HG03060 (cell line): ENCODE data around the gene ATP1A1.
A peak's percentile ranks its signal among the peaks of the same experiment; 100 is the strongest.

ENCODE experiments used
- ATAC-seq: cut with Tn5 transposase; IDR thresholded peaks from one replicate; pipeline ENCODE4 v1.9.1; 2021; ENCODE audit warnings: low read depth, moderate number of reproducible peaks; ENCODE audit not compliant: unreplicated experiment

The ATP1A1 gene

DNA sequence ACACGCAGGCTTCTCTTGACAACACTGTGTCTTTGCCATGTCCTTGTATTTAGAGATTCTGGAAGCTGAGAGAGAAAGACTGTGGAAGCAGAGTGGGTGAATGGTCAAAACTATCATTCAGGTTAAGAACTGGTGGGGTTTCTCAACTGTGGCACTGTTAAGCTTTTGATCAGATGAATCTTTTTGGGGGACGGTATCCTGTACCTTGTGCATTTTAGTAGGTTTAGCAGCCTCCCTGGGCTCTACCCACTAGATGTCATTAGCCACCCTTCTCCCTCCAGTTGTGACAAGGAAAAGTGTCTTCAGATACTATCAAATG lies 39.4 kb downstream of the ATP1A1 start:
- ATAC-seq: no peak

DNA sequence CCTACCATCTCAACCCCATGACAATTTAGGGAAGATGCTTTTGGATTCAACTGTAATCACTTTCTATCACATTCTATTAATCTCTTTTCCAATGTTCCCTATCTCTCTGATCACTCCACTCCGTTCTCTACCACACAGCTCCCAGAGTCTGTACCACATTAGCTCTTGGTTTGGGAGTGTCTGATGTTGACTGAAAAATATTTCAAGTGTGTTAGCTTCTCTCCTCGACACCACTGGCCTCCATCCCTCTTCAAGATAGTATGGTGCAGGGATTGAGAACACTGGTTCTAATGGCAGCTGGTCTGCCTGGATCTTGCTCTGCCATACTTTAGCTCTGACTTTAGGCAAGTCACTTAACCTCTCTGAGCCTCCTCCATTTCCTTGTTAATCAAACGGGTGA lies 39.9 kb downstream of the ATP1A1 start:
- ATAC-seq: no peak

DNA sequence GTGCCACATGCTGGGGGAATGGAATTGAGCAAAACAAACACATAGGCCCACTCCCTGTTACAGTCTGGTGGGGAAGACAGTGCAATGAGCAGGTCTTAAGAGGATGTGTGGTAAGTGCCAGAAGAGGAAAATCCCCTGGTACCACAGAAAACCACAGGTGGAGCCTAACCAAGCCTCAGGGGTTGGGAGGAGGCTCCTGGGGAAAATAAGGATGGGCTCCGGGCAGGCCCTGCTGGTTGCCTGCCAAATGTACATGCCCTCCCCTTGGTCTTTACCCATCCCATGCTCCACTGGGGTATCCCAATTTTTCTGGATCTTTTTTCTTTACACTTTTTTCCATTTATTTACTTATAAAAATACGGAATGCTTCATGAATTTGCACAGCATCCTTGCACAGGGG lies 40.4 kb downstream of the ATP1A1 start:
- no peak for ATAC-seq

DNA sequence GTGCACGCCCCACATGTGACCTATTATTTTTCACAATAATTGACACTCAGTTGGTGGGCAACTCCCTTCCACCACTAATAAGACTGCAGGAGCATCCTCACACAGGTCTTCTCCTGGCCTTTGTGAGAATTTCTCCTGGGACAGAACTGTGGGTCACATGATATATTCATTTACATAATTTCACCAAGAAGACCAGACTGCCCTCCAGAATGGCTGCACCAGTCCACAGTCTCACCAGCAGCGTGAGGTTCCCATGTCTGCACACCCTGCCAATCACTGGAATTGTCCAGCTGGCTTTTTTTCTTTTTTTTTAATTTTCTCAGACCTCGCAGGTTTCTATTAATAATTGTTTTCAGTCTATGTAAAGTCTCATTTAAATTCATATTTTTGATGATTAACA lies 41.3 kb downstream of the ATP1A1 start:
- ATAC-seq: no peak

DNA sequence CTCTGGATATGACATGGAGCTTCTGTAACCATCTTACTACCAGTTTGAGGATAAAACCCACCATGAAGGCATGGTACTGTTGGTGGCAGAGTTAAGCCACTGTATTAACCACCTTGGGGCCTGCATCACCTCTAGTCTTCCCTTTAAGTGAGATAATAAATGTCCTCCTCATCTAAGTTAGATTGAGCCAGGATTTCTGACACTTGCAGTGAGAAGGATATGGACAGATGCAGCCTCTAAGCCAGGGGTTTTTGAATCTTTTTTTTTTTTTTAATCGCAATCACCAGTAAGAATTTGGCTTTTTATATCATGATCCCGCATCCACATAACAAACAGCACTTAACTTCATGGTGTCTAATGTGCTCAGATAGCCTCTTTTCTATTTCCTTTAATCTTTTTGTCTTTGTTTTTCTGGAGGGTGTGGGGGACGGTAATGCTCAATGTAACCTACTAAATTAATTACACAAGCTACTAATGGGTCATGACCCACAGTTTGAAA lies 42.2 kb downstream of the ATP1A1 start:
- ATAC-seq: no peak

DNA sequence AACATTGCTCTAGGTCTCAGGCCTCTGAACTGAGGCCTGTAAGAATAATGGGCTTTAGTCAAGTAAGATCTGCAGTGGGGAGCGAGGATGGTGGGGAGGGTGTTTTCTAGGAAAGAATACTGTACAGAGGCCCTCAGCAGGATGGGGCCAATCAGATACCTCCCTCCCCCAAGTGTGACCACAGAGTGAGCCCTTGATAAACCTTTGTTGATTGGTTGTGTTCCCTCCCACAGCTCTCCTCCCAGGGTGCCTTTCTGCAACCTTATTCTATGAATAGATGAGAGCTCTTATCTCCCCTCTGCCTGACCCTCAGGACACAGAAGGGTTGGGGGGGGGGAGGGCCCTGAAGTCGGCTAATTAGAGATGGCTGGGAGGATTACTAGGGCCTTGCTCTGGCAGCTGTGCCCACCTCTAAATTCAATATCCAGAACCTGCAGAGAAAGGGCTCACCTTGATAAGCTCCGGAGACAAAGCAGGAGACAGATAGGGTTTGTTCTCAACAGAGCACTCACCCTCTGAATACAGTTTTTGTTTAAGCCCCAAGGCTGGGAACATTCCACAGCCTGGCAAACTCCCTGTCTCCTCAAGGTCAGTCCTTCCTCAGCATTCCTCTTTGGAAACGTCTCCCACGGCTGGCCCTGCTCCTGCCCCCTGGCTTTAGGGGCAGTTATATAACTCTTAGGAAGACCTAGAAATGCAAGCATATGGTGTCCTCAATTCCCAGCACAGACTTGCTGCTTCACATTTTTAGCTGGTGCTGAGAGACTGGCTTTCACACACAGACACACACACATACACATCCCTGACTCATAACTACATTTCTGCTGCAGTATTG lies 42.9 kb downstream of the ATP1A1 start:
- no peak for ATAC-seq

DNA sequence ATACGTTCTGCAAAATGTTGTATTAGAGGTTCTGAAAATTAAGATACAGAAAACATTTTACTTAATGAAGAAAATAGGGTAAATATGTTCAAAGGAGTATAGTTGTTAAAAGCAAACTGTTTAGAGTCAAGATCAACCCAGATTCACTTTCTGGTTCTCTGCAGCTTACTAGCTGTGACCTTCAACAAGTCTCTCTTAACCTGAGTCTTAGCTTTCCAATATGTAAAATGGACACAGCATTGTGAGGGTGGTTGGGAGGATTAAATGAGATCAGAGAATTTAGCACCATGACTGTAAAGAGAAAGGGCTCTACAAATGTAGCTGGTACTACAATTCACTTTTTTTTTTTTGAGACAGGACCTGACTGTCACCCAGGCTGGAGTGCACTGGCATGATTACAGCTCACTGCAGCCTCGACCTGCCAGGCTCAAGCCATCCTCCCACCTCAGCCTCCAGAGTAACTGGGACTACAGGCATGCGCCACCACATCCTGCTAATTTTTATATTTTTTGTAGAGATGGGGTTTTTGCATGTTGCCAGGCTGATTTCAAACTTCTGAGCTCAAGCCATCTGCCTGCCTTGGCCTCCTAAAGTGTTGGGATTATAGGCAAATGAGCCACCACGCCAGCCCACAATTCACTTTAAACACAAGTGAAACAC lies 43.9 kb downstream of the ATP1A1 start:
- ATAC-seq: no peak

DNA sequence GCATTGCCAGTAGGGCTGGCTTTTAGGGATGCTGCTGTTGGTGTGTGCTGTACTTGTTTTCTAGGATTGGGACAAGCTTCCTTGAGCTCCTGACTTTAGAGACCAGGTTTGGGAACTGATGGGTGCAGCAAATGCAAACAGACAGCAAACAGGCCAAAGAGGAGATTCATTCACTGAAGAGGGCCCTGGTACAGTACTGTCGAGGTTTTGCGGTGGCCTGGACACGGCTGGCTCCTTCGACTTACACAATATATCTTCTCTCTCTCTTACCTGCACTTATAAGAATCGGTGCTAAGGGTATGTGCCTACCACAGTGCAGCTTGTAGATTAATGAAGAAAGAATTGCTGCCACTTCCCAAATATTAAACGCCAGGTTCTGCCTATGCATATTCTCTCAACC lies 44.6 kb downstream of the ATP1A1 start:
- ATAC-seq: no peak

DNA sequence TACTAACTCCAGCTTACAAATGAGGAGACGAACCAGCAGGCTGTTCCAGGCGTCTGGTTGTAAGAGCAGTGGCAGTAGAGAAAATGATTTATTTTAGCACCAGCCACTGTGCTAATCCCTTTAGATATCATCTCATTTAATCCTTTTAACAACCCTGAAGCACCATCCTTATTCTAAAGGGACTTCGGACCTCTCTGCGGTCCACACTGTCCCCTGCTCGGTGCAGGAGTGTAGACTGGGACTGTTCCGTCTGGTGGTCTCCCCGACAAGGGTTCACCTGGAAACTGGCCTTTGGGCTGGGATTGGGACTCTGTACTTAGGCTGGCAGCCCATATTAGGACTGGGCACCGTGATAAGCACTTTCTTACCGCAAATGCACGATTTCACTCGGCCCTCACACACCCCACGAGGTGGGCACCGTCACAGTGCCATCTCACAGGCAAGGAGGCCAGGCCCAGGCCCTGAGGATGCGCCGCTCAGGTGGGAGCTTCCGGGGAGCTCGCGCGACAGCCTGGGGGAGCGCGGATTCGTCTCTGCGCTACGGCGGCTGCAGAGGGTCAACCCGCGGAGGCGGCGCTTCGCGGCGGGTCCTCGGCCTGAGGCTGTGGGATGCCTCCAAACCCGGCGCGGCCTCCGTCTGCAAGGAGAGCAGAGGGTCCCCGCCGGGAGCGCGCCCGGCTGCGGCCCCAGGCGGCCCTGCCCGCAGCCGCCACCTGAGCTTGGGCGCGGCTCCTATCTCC lies 45.2 kb downstream of the ATP1A1 start:
- ATAC-seq: peak; percentile 53

DNA sequence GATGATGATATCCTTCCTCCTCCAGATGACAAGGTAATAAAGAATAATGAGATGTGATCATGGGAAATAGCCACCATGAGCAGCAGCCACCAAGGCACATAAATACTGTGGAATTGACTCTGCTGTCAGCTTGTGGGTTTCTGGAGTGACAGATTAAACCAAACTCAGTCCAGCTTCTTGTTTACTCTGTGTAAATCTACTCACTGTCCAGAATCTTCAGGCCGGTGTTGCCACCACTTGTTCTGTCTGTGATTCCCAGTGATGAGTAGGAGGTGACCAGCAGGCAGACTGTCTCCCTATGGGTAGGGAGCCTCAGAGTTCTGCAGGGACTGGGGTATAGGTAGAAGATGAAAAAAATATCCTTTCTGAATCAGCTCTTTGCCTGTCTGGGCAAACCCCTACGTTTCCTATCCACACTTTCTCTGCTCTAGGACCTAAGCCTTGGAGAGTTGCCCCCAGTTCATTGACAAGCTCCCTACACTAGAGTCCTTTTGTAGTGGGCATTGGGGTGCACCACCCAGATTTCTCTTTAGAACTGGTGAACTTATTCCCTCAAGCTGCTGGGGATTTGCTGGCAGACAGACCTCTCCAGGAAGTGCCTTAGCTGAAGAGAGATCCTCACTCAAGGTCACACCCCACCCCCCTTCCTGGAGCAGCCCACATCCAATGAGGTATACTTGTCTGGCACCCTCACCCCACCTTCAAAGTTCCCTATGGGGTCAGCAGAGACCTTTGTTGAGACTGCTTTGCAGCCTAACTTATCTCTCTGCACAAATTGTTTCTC lies 47.6 kb downstream of the ATP1A1 start:
- ATAC-seq: no peak

DNA sequence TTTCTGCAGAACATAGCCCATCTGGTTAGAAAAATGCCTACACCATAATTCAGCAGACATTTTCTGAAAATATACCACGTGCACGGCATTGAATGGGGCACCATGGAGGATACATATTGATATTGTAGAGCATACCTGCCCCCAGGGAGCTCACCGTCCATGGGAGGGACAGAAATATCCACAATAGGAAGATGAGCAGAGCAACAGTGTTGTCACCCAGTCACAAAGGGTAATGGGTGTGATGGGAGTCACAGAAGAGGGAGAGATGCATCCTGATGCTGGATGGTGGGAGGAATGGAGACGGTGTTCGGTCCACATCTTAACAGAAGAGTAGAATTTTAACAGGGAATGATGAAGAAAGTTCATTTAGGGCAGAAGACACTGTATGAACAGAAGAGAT lies 51.4 kb downstream of the ATP1A1 start:
- ATAC-seq: no peak

DNA sequence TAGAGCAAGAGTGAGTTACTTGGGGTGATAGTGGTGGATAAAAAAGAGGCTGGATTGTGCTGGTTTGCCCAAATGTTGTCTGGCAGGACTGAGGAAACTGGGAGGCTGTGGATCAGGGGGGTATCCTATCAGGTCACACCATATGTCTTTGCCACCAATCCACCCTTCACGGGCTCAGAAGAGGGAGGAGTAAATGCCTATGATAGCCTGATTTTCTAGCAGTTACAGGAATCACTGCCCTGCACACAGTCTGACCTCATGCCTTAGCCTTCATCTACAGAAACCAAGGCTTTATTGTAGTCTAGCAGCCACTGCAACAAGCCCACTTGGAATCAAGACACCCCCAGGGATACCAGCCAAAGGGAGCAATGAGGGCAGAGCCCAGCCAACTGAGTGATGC lies 51.8 kb downstream of the ATP1A1 start:
- no peak for ATAC-seq

DNA sequence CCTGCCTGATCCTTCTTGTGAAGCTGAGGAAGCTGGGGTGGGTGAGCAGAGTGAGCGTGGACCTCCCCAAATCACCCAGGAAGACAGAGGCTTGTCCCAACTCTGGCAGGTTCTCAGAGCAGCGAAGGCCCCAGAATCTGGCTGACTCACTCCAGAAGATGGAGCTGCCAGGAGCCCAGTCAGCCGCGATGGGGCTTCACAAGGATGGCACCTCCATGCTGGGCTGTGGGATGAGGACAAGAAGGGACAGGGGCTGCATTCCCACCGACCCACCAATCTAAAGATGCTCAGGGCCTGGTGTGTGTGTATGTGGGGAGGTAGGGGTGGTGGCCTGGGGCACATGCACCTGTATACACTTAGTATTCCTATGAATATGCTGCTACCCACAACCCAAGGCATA lies 52.9 kb downstream of the ATP1A1 start:
- no peak for ATAC-seq

DNA sequence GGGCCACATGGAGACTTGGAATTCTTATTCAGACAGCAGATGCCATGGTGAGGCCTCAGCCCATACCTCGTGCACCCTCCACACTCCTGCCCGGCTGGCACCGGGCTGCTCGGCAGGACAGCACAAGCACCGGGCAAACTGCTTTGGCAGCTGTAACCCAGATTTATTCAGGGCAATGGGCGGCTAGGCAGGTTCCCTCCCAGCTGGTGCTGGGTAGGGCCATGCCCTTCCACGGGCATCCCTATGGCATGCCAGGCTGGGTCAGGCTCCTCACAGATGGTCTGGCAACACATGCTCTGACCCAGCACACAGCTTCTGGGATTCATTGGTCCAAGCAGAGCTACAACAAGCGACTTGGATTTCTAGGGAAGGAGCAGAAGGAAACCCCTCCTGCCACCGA lies 53.4 kb downstream of the ATP1A1 start:
- no peak for ATAC-seq

DNA sequence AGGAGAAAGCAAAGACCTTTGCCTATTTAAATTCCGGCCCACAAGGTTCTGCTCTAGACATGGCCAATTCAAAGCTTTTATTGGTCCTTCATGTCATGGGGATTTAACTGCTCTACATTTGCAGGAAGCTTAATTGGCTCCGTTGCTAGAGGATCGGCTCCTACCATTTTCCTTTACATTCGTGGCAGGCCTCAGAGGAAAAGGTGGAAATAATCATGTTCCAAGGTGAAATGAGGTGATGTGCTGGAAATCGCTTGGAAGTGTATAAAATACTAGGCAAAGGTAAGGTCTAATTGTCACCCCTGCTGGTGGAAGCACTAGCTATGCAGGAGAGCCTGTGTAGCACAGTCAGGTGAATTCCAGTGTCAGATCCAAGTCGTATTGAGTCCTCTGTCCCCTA lies 55.5 kb downstream of the ATP1A1 start:
- ATAC-seq: no peak

DNA sequence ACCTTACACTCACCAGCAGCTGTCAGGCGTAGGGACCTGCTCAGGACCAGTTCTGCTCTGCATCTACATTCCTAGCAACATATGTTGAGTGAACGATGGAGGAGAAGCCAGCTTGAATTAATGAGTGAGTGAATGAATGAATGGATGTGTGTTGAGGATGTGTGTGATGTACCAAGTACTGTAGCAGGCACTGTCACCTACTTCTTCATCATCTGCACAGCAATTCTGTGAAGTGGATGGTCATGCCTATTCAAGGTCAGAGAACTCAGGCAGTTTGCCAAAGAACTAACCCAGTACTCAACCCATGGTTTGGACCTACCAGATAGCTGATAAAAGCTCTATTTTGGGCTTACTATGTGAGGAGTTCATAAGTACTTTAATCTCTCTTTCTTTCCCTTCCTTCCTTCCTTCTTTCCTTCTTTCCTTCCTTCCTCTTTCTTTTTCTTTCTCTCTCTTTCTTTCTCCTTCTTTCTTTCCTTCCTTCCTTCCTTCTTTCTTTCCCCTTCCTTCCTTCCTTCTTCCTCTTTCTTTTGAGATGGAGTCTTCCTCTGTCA lies 56.9 kb downstream of the ATP1A1 start:
- no peak for ATAC-seq

DNA sequence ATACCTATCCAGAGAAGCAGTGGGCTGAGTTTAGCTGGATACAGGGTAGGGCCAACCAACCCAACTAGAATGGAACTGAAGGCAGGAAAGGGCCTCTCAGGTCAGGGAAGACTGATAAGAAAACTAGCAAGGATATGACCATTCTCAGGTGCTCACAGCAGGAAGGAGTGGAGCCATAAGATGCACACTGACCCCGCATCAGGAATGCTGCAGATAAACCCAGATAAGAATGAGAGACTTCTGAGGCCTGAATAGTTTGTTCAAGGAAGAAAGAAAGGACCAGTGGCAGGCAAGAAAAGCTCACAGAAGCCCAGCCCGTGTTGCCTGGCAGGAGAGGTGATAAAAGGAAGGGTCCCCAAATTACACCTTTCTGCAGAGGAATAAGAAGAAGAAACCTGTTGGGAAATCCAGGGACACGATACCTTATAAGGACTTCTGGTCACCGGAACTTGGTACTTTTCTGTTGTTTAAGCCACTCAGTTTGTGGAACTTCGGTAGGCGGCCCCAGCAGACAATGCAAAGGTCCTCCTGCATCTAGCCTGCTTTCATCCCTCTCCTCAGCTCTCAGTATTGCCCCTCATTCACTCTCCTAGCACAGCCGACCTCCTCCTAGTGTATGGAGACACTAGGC lies 58.9 kb downstream of the ATP1A1 start:
- no peak for ATAC-seq

DNA sequence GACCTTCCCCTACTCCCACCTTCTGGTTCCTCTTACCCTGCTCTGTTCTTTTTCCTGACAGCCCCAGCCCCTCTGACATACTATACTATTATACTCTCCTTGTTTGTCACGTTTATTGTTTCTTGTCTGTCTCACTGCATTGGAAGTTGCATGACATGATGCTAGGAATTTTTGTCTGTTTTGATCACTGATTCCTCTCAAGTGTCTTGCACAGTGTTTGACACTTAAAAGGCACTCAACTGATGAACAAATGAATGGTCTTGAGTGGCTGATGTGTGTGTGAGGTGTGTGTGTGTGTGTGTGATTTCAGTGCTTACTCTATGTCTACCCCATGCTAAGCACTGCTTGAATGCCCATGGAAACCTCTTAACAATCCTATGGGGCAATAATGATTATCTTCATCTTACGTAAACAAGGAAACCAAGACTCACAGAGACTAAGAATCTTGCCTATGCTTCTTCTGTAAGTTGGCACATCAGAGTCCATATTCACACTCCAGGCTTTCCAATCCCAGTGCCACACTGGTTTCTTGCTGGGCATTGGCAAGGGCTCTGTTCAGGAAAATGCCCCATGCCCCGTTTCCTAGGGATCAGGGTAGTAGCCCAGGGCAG lies 59.7 kb downstream of the ATP1A1 start:
- ATAC-seq: no peak
